OCI-LY7 (cell line): ENCODE results near the gene FAM32A. TPM values are rescaled to one million over a fixed set of nuclear protein-coding genes. Genes with fewer than 3 reads are reported as not detected.

ENCODE experiments used
- BruUV-seq: library from RNA; stranded (reverse); fragments of 400-500 nt; replicated peaks from 2 replicates; lab custom pipeline; 2021; lab: Mats Ljungman, UMichigan
- CTCF ChIA-PET: fragments of 300-600 bp; sonication (Branson Sonifier 250); formaldehyde crosslinking; loops from one replicate; lab custom pipeline; 2022; ENCODE audit warnings: antibody characterized with exemption; ENCODE audit not compliant: unreplicated experiment; lab: Charles Lee
- POLR2A ChIA-PET: fragments of 300-600 bp; sonication (Branson Sonifier 250); formaldehyde crosslinking; loops from one replicate; lab custom pipeline; 2022; ENCODE audit warnings: antibody characterized with exemption; lab: Charles Lee
- DNase-seq: peaks from one replicate; pipeline ENCODE4 v3.0.0-alpha.2; 2015; ENCODE audit warnings: low spot score
- H2AFZ ChIP-seq: fragments of 200-600 bp; sonication (generic), shearing (Covaris generic); 2 replicates; pipeline ENCODE4 v1.6.1; 2014; ENCODE audit warnings: mild to moderate bottlenecking, antibody characterized with exemption, low read length, moderate library complexity
- H3K27ac ChIP-seq: fragments of 200-600 bp; sonication (generic); 2 replicates; pipeline ENCODE4 v1.5.1; 2014; ENCODE audit warnings: mixed run types, low read depth, mild to moderate bottlenecking, moderate library complexity, low read length, inconsistent platforms; ENCODE audit not compliant: poor library complexity, severe bottlenecking
- H3K36me3 ChIP-seq: fragments of 200-600 bp; sonication (generic); 2 replicates; pipeline ENCODE4 v1.6.1; 2014; ENCODE audit warnings: mild to moderate bottlenecking, antibody characterized with exemption, low read length, moderate library complexity, mixed read lengths; ENCODE audit not compliant: insufficient read depth
- H3K4me1 ChIP-seq: fragments of 200-600 bp; sonication (generic); 2 replicates; pipeline ENCODE4 v1.5.1; 2014; ENCODE audit warnings: mild to moderate bottlenecking, low read length; ENCODE audit not compliant: insufficient read depth, poor library complexity, severe bottlenecking
- H3K4me2 ChIP-seq: fragments of 200-600 bp; sonication (generic); 2 replicates; pipeline ENCODE4 v1.6.1; 2014; ENCODE audit warnings: mild to moderate bottlenecking, low read length
- H3K4me3 ChIP-seq: fragments of 200-600 bp; sonication (generic); 2 replicates; pipeline ENCODE4 v1.5.1; 2014; ENCODE audit warnings: mild to moderate bottlenecking, low read depth, low read length; ENCODE audit not compliant: poor library complexity, severe bottlenecking
- H3K79me2 ChIP-seq: fragments of 200-600 bp; sonication (generic); 2 replicates; pipeline ENCODE4 v1.6.1; 2016; ENCODE audit warnings: low read depth, mild to moderate bottlenecking, low read length, moderate library complexity, mixed read lengths; ENCODE audit not compliant: insufficient read depth
- H3K9me2 ChIP-seq: fragments of 200-600 bp; sonication (generic); 2 replicates; pipeline ENCODE4 v1.6.1; 2016; ENCODE audit warnings: mild to moderate bottlenecking, low read length, mixed read lengths; ENCODE audit not compliant: insufficient read depth
- H3K9me3 ChIP-seq: fragments of 200-600 bp; sonication (generic); 2 replicates; pipeline ENCODE4 v1.6.1; 2014; ENCODE audit warnings: mild to moderate bottlenecking, mixed run types, low read length, mixed read lengths
- H4K20me1 ChIP-seq: fragments of 200-600 bp; sonication (generic); 2 replicates; pipeline ENCODE4 v1.6.1; 2014; ENCODE audit warnings: mild to moderate bottlenecking, antibody characterized with exemption, low read length, moderate library complexity, mixed read lengths; ENCODE audit not compliant: insufficient read depth
- EZH2phosphoT487 ChIP-seq: fragments of 200-600 bp; sonication (generic); IDR thresholded peaks from 2 replicates; pipeline ENCODE4 v1.6.1; 2018; ENCODE audit warnings: low read depth, borderline replicate concordance, mild to moderate bottlenecking, mixed run types, antibody characterized with exemption, low read length, moderate library complexity, mixed read lengths
- intact Hi-C: fragments of 100-400 bp; cut with micrococcal nuclease; formaldehyde crosslinking; loops from one replicate; pipeline ENCODE4 v1.10.0; 2022; ENCODE audit not compliant: unreplicated experiment
- total RNA-seq, 2 experiments: library from RNA; depleted of rRNA in 1 of 2; stranded (reverse); fragments of >200 nt in 1 of 2; shearing (Covaris generic) in 1 of 2; gene quantifications; 2 replicates each; pipeline ENCODE4 v1.2.3, GENCODE V29; 2014 to 2022
- TF ChIP-seq, protein P1 (sequence below): fragments of 200-600 bp; sonication (generic); conservative IDR thresholded peaks from 2 replicates; pipeline ENCODE4 v1.5.1; 2014; ENCODE audit warnings: mild to moderate bottlenecking, antibody characterized with exemption, low read length, moderate library complexity, mixed read lengths

Gene FAM32A
- total RNA-seq, 2 experiments from 2014 or later: 64.5 to 71.0 TPM

- intact Hi-C loops: no loop called here
- ChIA-PET POLR2A (interaction anchor here (0.6 kb wide), 1 partner anchor 12 kb away, joined by 5 read pairs; no protein-coding TSS in a partner anchor), CTCF (no interaction called here)
- H3K79me2 ChIP-seq: no peaks in the 10 kb centered on the region
- 0 out of 2 replicates have a peak, but pooled peaks cover 5% of the 10 kb centered on the region for H4K20me1 ChIP-seq
- peaks cover 45% of the 10 kb centered on the region for H3K4me1 ChIP-seq
- H3K4me2 ChIP-seq: no peak overlapping the region
- DNase-seq: no peak
- H3K36me3 ChIP-seq: peaks cover 63% of the 10 kb centered on the region
- no peaks in the 10 kb centered on the region for H3K9me3 ChIP-seq
- no peak overlapping the region for H3K4me3 ChIP-seq
- no peak for TF ChIP-seq EZH2phosphoT487
- TF ChIP-seq, protein P1, sequence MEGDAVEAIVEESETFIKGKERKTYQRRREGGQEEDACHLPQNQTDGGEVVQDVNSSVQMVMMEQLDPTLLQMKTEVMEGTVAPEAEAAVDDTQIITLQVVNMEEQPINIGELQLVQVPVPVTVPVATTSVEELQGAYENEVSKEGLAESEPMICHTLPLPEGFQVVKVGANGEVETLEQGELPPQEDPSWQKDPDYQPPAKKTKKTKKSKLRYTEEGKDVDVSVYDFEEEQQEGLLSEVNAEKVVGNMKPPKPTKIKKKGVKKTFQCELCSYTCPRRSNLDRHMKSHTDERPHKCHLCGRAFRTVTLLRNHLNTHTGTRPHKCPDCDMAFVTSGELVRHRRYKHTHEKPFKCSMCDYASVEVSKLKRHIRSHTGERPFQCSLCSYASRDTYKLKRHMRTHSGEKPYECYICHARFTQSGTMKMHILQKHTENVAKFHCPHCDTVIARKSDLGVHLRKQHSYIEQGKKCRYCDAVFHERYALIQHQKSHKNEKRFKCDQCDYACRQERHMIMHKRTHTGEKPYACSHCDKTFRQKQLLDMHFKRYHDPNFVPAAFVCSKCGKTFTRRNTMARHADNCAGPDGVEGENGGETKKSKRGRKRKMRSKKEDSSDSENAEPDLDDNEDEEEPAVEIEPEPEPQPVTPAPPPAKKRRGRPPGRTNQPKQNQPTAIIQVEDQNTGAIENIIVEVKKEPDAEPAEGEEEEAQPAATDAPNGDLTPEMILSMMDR: no peak
- peak overlapping the region; percentile 64 for H3K27ac ChIP-seq
- no peaks in the 10 kb centered on the region for H3K9me2 ChIP-seq
- BruUV-seq: no TSS peak
- no peak overlapping the region for H2AFZ ChIP-seq
Measured at GRCh38 chr19:16156904-16157303, 28.3 kb upstream of the FAM32A start.

DNA sequence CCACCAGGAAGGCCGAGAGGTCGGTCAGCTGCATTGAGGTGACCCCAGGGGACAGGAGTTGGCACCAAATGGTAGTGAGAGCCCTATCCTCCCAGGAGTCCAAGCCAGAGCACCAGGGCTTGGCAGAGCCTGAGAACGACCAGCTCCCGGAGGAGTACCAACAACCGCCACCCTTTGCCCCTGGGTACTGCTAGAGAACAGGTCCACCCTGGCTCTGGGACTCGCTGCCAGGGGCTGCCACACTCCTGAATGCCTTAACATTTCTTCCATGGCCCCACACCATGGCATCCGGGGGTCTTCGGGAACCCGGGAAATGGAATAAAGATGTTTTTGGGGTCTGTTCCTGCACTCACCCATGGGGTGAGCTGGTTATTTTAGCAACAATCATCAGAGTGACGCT is 27.6 kb upstream of the FAM32A start:
- Histone ChIP-seq H3K4me3 (no peak overlapping the region), H3K9me2 (no peaks in the 10 kb centered on the region), H2AFZ (no peak overlapping the region), H4K20me1 (0 out of 2 replicates have a peak, but pooled peaks cover 5% of the 10 kb centered on the region), H3K27ac (no peak overlapping the region), H3K36me3 (peaks cover 59% of the 10 kb centered on the region), H3K9me3 (no peaks in the 10 kb centered on the region), H3K4me1 (peaks cover 45% of the 10 kb centered on the region), H3K79me2 (no peaks in the 10 kb centered on the region), H3K4me2 (no peak overlapping the region)
- no peak for DNase-seq
- ChIA-PET POLR2A (no interaction called here), CTCF (no interaction called here)
- BruUV-seq: no TSS peak
- TF ChIP-seq EZH2phosphoT487: no peak
- TF ChIP-seq, protein P1: no peak
- intact Hi-C loops: no loop called here

DNA sequence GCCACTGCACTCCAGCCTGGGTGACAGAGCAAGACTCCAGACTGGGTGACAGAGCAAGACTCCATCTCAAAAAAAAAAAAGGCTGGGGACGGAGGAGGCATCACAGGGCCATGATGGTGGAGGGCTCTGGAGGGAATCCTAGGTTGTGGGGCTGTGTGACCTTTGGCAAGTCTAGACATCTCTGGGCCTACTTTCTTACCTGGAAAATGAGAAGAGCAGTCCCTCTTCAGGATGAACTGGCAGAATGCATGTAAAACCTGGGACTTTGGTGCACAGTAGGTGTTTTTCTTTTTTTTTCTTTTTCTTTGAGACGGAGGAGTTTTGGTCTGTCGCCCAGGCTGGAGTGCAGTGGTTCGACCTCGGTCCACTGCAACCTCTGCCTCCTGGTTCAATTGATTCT is 25.6 kb upstream of the FAM32A start:
- no TSS peak for BruUV-seq
- Histone ChIP-seq H3K27ac (no peak overlapping the region), H3K4me1 (peaks cover 27% of the 10 kb centered on the region), H3K9me3 (no peaks in the 10 kb centered on the region), H2AFZ (no peak overlapping the region), H3K9me2 (no peaks in the 10 kb centered on the region), H3K79me2 (no peaks in the 10 kb centered on the region), H3K36me3 (peaks cover 38% of the 10 kb centered on the region), H4K20me1 (no peaks in the 10 kb centered on the region), H3K4me3 (no peak overlapping the region), H3K4me2 (no peak overlapping the region)
- no peak for DNase-seq
- intact Hi-C loops: no loop called here
- ChIA-PET CTCF (no interaction called here), POLR2A (no interaction called here)
- TF ChIP-seq EZH2phosphoT487: no peak
- TF ChIP-seq, protein P1: no peak
